ENCODE measurements around the gene IGF1R.

DNA sequence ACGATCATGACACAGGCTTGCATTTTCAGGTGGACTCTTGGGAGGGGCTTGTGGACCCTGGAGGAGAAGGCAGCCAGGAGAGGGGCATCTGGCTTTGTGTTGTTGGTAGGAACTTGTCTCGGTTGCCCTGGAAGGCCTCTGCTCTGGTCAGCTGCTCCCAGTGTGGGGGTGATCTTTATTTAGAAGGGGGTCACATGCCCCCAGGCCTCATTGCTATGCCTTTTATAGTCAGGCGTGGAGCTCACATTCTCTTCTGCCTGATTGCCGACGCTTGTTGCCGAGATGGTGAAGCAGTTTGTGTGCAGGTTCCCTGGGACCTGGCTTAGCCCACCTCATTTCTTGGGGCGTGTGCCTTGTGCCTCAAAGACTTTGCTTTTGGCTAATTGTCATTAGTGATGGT is 66.6 kb downstream of the IGF1R start:
- TF ChIP-seq, protein P1, sequence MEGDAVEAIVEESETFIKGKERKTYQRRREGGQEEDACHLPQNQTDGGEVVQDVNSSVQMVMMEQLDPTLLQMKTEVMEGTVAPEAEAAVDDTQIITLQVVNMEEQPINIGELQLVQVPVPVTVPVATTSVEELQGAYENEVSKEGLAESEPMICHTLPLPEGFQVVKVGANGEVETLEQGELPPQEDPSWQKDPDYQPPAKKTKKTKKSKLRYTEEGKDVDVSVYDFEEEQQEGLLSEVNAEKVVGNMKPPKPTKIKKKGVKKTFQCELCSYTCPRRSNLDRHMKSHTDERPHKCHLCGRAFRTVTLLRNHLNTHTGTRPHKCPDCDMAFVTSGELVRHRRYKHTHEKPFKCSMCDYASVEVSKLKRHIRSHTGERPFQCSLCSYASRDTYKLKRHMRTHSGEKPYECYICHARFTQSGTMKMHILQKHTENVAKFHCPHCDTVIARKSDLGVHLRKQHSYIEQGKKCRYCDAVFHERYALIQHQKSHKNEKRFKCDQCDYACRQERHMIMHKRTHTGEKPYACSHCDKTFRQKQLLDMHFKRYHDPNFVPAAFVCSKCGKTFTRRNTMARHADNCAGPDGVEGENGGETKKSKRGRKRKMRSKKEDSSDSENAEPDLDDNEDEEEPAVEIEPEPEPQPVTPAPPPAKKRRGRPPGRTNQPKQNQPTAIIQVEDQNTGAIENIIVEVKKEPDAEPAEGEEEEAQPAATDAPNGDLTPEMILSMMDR (IDR thresholded peaks at IDR 0.05) = no peak
- TF ChIP-seq EP300 (IDR thresholded peaks at IDR 0.05) (no peak), POLR2A (IDR thresholded peaks at IDR 0.05) (no peak)

Data from suprapubic skin (tissue), 3 donors.